Neuron (in vitro differentiated cells): ENCODE results near the gene MECP2.
A peak's percentile ranks its signal among the peaks of the same experiment; 100 is the strongest.
"Not testable (repeated sequence)": the region's sequence is repeated elsewhere in the genome, so short reads cannot be mapped to it uniquely, and the experiment has no call there.

Experiments
- H2AFZ ChIP-seq: one replicate; pipeline ENCODE4 v1.6.1; 2013; ENCODE audit warnings: low read depth, mild to moderate bottlenecking, inconsistent platforms, low read length, moderate library complexity
- H3K27me3 ChIP-seq: one replicate; pipeline ENCODE4 v1.6.1; 2013; ENCODE audit warnings: low read length; ENCODE audit not compliant: insufficient read depth
- H3K36me3 ChIP-seq: one replicate; pipeline ENCODE4 v1.6.1; 2013; ENCODE audit warnings: low read length; ENCODE audit not compliant: insufficient read depth
- H3K4me1 ChIP-seq: one replicate; pipeline ENCODE4 v1.6.1; 2013; ENCODE audit warnings: low read length; ENCODE audit not compliant: insufficient read depth
- H3K4me3 ChIP-seq: 2 replicates; pipeline ENCODE4 v1.5.1; 2013; ENCODE audit warnings: mild to moderate bottlenecking, low read length, moderate library complexity
- H3K9me3 ChIP-seq: one replicate; pipeline ENCODE4 v1.6.1; 2013; ENCODE audit warnings: low read length

Gene MECP2

GRCh38 chrX:154097589-154098541 is at the start of gene MECP2:
Gene MECP2, minus strand, starts transcription at chrX:154097717.
- Histone ChIP-seq H2AFZ (no peak within 1 kb of the TSS), H3K9me3 (no peaks in the 10 kb centered on the region), H3K4me1 (peaks cover 7% of the 10 kb centered on the region), H3K36me3 (no peaks in the 10 kb centered on the region), H3K4me3 (peak within 1 kb of the TSS; percentile 77), H3K27me3 (peaks cover 6% of the 10 kb centered on the region)

- H3K9me3 ChIP-seq, H3K36me3 ChIP-seq, H3K4me3 ChIP-seq, H2AFZ ChIP-seq, H3K4me1 ChIP-seq: not testable (repeated sequence)
- H3K27me3 ChIP-seq: peaks cover 24% of the 10 kb centered on the region
Measured at GRCh38 chrX:154144010-154144409, 46.5 kb upstream of the MECP2 start, which contains the start of gene OPN1LW. Gene OPN1LW, plus strand, starts transcription at chrX:154144243. Its CDS starts 41 bp downstream, at chrX:154144284.

GRCh38 chrX:154142950-154143745 is 45.6 kb upstream of the MECP2 start:
- no peaks in the 10 kb centered on the region for H3K9me3 ChIP-seq
- no peak overlapping the region for H3K4me3 ChIP-seq

GRCh38 chrX:154142386-154142785 is 44.9 kb upstream of the MECP2 start:
- Histone ChIP-seq H3K4me1 (no peaks in the 10 kb centered on the region), H2AFZ (no peak overlapping the region), H3K4me3 (no peak overlapping the region), H3K9me3 (no peaks in the 10 kb centered on the region), H3K27me3 (peaks cover 26% of the 10 kb centered on the region), H3K36me3 (no peaks in the 10 kb centered on the region)

More at GRCh38 chrX:154142950-154143745, 45.6 kb upstream of the MECP2 start:
- H3K4me1 ChIP-seq: no peaks in the 10 kb centered on the region
- H3K27me3 ChIP-seq: peaks cover 26% of the 10 kb centered on the region
- H3K36me3 ChIP-seq: no peaks in the 10 kb centered on the region
- H2AFZ ChIP-seq: no peak overlapping the region

GRCh38 chrX:154140742-154141141 is 43.2 kb upstream of the MECP2 start:
- Histone ChIP-seq H3K36me3 (no peaks in the 10 kb centered on the region), H3K9me3 (no peaks in the 10 kb centered on the region), H3K4me1 (no peaks in the 10 kb centered on the region), H3K4me3 (no peak overlapping the region), H2AFZ (no peak overlapping the region), H3K27me3 (peaks cover 31% of the 10 kb centered on the region)

DNA sequence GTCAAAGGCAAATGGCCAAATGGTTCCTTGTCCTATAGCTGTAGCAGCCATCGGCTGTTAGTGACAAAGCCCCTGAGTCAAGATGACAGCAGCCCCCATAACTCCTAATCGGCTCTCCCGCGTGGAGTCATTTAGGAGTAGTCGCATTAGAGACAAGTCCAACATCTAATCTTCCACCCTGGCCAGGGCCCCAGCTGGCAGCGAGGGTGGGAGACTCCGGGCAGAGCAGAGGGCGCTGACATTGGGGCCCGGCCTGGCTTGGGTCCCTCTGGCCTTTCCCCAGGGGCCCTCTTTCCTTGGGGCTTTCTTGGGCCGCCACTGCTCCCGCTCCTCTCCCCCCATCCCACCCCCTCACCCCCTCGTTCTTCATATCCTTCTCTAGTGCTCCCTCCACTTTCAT is 42.7 kb upstream of the MECP2 start:
- no peaks in the 10 kb centered on the region for H3K4me1 ChIP-seq
- no peaks in the 10 kb centered on the region for H3K36me3 ChIP-seq
- no peak overlapping the region for H2AFZ ChIP-seq
- no peak overlapping the region for H3K4me3 ChIP-seq
- H3K9me3 ChIP-seq: no peaks in the 10 kb centered on the region
- peaks cover 36% of the 10 kb centered on the region for H3K27me3 ChIP-seq

GRCh38 chrX:154138857-154139256 is 41.3 kb upstream of the MECP2 start:
- H3K4me1 ChIP-seq: no peaks in the 10 kb centered on the region
- no peak overlapping the region for H3K4me3 ChIP-seq
- H3K27me3 ChIP-seq: peaks cover 35% of the 10 kb centered on the region
- no peaks in the 10 kb centered on the region for H3K9me3 ChIP-seq
- H2AFZ ChIP-seq: no peak overlapping the region
- H3K36me3 ChIP-seq: no peaks in the 10 kb centered on the region

GRCh38 chrX:154136627-154137161 is 39.2 kb upstream of the MECP2 start:
- Histone ChIP-seq H3K27me3 (peaks cover 24% of the 10 kb centered on the region), H3K36me3 (no peaks in the 10 kb centered on the region), H2AFZ (no peak overlapping the region), H3K4me3 (peak overlapping the region; percentile 42), H3K9me3 (no peaks in the 10 kb centered on the region), H3K4me1 (no peaks in the 10 kb centered on the region)

DNA sequence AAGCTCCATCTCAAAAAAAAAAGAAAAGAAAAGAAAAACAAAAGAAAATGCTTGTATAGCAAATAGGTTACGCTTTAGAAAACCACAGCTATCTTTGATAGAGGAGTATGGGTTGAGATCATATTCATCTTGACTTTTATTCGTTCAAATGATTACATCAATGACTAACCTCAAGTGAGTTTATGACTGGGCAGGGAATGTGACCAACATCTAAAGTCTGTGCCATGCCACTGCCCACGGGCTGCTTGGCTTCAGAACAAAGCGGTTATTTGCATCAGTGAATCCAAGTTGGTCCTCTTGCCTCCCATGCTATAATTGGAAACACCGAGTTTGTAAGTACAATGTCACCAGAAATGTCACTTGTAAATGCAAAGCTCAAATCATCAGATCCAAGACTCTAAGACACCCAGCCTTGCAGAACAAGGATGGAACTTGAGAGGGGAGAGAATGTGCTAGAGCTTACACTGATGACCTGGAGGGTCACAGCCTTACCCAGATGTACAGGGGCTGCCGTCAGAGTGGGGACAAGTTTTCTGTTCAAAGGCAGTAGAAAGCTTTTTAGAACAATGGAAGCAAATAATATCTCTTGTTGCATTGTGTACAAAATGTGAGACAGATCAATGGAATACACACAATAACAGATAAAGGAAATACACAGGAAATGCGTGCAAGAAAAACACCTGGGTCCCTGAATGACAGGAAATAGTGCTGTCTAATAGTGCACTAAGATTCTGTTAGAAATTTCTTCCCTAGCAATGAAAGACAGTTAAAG is 38.1 kb upstream of the MECP2 start:
- no peaks in the 10 kb centered on the region for H3K4me1 ChIP-seq
- no peaks in the 10 kb centered on the region for H3K36me3 ChIP-seq
- no peak overlapping the region for H3K4me3 ChIP-seq
- no peaks in the 10 kb centered on the region for H3K9me3 ChIP-seq
- H3K27me3 ChIP-seq: peaks cover 16% of the 10 kb centered on the region
- H2AFZ ChIP-seq: no peak overlapping the region

DNA sequence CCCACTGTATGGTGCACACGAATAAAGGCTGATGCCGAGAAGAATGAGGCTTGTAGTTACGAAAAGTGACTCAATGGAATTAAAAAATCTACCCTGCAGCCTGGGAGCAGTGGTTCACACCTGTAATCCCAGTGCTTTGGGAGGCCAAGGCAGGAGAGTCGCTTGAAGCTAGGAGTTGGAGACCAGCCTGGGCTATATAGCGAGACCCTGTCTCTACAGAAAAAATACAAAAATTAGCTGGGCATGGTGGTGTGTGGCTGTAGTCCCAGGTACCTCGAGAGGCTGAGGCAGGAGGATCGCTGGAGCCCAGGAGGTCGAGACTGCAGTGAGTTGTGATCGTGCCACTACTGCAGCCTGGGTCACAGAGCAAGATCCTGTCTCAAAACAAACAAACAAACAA is 34.8 kb upstream of the MECP2 start:
- no peak overlapping the region for H3K4me3 ChIP-seq
- no peaks in the 10 kb centered on the region for H3K4me1 ChIP-seq
- no peak overlapping the region for H2AFZ ChIP-seq
- H3K36me3 ChIP-seq: no peaks in the 10 kb centered on the region
- no peaks in the 10 kb centered on the region for H3K9me3 ChIP-seq
- H3K27me3 ChIP-seq: peaks cover 14% of the 10 kb centered on the region

DNA sequence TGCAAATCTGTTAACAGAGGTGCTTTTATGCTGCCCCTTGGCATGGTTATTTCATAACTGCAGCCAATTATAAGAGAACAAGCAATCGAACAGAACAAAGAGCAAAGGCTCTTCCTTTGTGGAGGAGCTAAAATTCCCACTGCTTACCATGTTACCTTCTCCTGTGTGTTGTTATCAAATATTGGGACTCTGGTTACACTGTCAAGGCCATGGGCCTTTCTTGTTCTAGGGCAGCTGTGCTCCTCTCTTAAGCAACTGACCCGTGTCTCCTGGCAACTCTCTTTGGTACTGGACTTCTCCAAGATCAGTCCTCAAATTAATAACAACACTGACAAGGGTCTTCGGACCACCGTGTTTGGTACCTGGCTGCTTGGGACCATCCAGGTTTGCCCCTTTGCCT is 34.4 kb upstream of the MECP2 start:
- Histone ChIP-seq H3K4me1 (no peaks in the 10 kb centered on the region), H3K27me3 (peaks cover 14% of the 10 kb centered on the region), H3K4me3 (no peak overlapping the region), H3K9me3 (no peaks in the 10 kb centered on the region), H3K36me3 (no peaks in the 10 kb centered on the region), H2AFZ (no peak overlapping the region)

DNA sequence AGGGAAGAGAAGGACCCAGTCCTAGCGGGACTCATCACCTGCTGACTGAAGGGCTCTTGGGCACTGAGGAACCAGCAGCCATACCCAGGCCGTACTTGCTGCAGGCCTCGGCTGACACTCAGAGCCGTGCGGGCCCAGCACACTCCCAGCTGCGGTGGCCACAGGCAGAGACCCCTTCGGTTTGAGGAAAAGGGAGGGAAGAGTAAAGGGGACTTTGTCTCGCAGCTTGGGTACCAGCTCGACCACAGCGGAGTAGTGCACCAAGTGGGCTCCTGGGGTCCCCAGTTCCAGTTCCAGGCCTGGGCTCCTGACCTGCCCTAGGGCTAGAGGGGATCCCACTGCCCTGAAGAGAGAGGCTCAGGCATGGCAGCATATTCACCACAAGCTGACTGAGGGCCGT is 28.6 kb upstream of the MECP2 start:
- Histone ChIP-seq H3K36me3 (no peaks in the 10 kb centered on the region), H3K4me1 (no peaks in the 10 kb centered on the region), H2AFZ (no peak overlapping the region), H3K27me3 (peaks cover 10% of the 10 kb centered on the region), H3K9me3 (no peaks in the 10 kb centered on the region), H3K4me3 (no peak overlapping the region)
